Mucosa of descending colon (tissue), 3 donors: ENCODE data around the gene MARCHF11. TPM values are rescaled to one million over a fixed set of nuclear protein-coding genes. Genes with fewer than 3 reads are reported as not detected.

ENCODE experiments used
- ATAC-seq: fragments of 200-7000 bp; cut with Tn5 transposase; one replicate; pipeline ENCODE4 v1.9.1; 2020; ENCODE audit warnings: mild to moderate bottlenecking, moderate library complexity
- DNase-seq, 3 donors: peaks; one replicate each; pipeline ENCODE4 v3.0.0-alpha.2; 2020
- H3K36me3 ChIP-seq: fragments of 200-600 bp; one replicate; pipeline ENCODE4 v1.8.0; 2021; ENCODE audit warnings: low read depth, mild to moderate bottlenecking
- H3K4me1 ChIP-seq: fragments of 200-600 bp; one replicate; pipeline ENCODE4 v1.8.0; 2021; ENCODE audit warnings: low read depth, mild to moderate bottlenecking
- H3K4me3 ChIP-seq: fragments of 200-600 bp; one replicate; pipeline ENCODE4 v1.8.0; 2021; ENCODE audit warnings: mild to moderate bottlenecking
- H3K9me3 ChIP-seq: fragments of 200-600 bp; one replicate; pipeline ENCODE4 v1.8.0; 2021; ENCODE audit warnings: mild to moderate bottlenecking
- CTCF ChIP-seq: fragments of 200-600 bp; IDR thresholded peaks from one replicate; pipeline ENCODE4 v1.8.0; 2022; ENCODE audit warnings: antibody characterized with exemption, mild to moderate bottlenecking
- intact Hi-C, 2 donors: fragments of 100-400 bp; cut with DNase I in 1 of 2; cut with micrococcal nuclease in 1 of 2; formaldehyde crosslinking; loops; one replicate each; pipeline versions ENCODE4 v1.11.0 to v1.11.1; 2022; cut with DNase I, micrococcal nuclease
- total RNA-seq, 3 donors: library from RNA; stranded (reverse); fragmentation: NEBNext Ultra II Directional in 2 of 3; extraction: Animal tissue kit (Norgen Biotek cat#: 25700) in 2 of 3; gene quantifications; one replicate each; pipeline versions ENCODE4 v1.2.1 to v1.2.4, GENCODE V29; 2021 to 2023
- donor health status: DM: no; HTN: no; CAD: no; lungs with moderate emphysema.
- donor health status: DM: no; HTN: no; CAD: no.
- donor health status: DM: no; HTN: yes; CAD: no.

Gene MARCHF11
- total RNA-seq, 3 donors from 2014 or later = not detected

GRCh38 chr5:16081376-16081955, 98.1 kb downstream of the MARCHF11 start:
- no peak overlapping the region for H3K4me3 ChIP-seq
- intact Hi-C loops = no loop called here
- no peaks in the 10 kb centered on the region for H3K36me3 ChIP-seq
- no peaks in the 10 kb centered on the region for H3K4me1 ChIP-seq
- H3K9me3 ChIP-seq = no peaks in the 10 kb centered on the region
- ATAC-seq = no peak
- no peak for TF ChIP-seq CTCF
- DNase-seq = no peak

- Histone ChIP-seq H3K9me3 (no peaks in the 10 kb centered on the region), H3K4me1 (no peaks in the 10 kb centered on the region), H3K4me3 (no peak overlapping the region), H3K36me3 (no peaks in the 10 kb centered on the region)
- DNase-seq = no peak
- no peak for TF ChIP-seq CTCF
- ATAC-seq = no peak
- intact Hi-C loops = no loop called here
These were observed 102.9 kb downstream of the MARCHF11 start for GRCh38 chr5:16076657-16077056.

- TF ChIP-seq CTCF = no peak
- intact Hi-C loops = no loop called here
- Histone ChIP-seq H3K9me3 (no peaks in the 10 kb centered on the region), H3K4me1 (no peaks in the 10 kb centered on the region), H3K4me3 (no peak overlapping the region), H3K36me3 (no peaks in the 10 kb centered on the region)
- ATAC-seq (no peak), DNase-seq (no peak)
These were observed 105.2 kb downstream of the MARCHF11 start for GRCh38 chr5:16074358-16074757.

GRCh38 chr5:16072616-16073015, 107.0 kb downstream of the MARCHF11 start:
- Histone ChIP-seq H3K9me3 (no peaks in the 10 kb centered on the region), H3K4me1 (no peaks in the 10 kb centered on the region), H3K4me3 (no peak overlapping the region), H3K36me3 (no peaks in the 10 kb centered on the region)
- no peak for DNase-seq
- intact Hi-C loops = no loop called here
- no peak for TF ChIP-seq CTCF
- no peak for ATAC-seq

GRCh38 chr5:16067415-16067814, 112.2 kb downstream of the MARCHF11 start:
- no peak overlapping the region for H3K4me3 ChIP-seq
- H3K9me3 ChIP-seq = no peaks in the 10 kb centered on the region
- ATAC-seq = no peak
- intact Hi-C loops = no loop called here
- no peaks in the 10 kb centered on the region for H3K36me3 ChIP-seq
- no peak for DNase-seq
- TF ChIP-seq CTCF = no peak
- no peaks in the 10 kb centered on the region for H3K4me1 ChIP-seq

- TF ChIP-seq CTCF = no peak
- Histone ChIP-seq H3K4me3 (no peak overlapping the region), H3K9me3 (no peaks in the 10 kb centered on the region), H3K4me1 (no peaks in the 10 kb centered on the region), H3K36me3 (no peaks in the 10 kb centered on the region)
- DNase-seq (no peak), ATAC-seq (no peak)
- intact Hi-C loops = no loop called here
These were observed 112.8 kb downstream of the MARCHF11 start for GRCh38 chr5:16066810-16067209.
